GM18508 (cell line): Measurements from ENCODE around the gene CUL9.

Source experiments
- ATAC-seq: cut with Tn5 transposase; IDR thresholded peaks from one replicate; pipeline ENCODE4 v1.9.1; 2021; ENCODE audit warnings: moderate number of reproducible peaks; ENCODE audit not compliant: insufficient read depth, unreplicated experiment

CUL9 gene

GRCh38 chr6:43192911-43193310, 10.9 kb downstream of the CUL9 start:
- ATAC-seq: no peak

- ATAC-seq: no peak
Observed at GRCh38 chr6:43193929-43194328, 11.9 kb downstream of the CUL9 start.

DNA sequence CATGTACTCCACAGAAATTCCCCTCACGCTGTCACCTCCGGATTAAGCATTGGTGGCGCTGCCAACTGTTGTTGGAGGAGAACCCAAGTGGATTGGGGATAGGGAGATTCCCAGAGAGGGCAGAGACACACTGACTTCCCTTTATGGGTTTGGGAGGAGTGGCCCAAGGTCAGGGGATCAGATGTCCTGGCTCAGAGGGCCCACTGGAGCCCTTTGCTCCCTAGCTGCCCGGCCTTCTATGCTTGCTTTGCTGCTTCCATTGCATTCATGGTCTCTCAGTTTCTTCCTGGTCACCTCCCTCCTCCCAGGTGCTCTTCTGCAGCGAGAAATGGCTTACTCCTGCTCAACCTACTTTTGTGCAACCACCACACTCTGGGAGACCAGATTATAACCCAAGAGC, 14.3 kb downstream of the CUL9 start:
- no peak for ATAC-seq

DNA sequence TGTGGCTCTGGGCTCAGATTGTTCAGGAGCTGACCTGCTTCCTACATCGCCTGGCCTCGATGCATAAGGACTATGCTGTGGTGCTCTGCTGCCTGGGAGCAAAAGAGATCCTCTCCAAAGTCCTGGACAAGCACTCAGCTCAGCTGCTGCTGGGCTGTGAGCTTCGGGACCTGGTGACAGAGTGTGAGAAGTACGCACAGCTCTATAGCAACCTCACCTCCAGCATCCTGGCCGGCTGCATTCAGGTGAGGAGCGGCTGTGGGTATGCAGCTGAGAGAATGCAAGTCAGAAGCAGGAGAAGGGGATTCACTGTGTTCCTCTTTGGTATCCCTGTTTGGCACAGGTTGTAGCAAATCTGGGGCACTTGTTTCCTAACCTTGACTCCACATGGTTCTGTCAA, 17.9 kb downstream of the CUL9 start:
- ATAC-seq: no peak

- no peak for ATAC-seq
Observed at GRCh38 chr6:43200541-43200940, 18.5 kb downstream of the CUL9 start.

- ATAC-seq: no peak
Observed at GRCh38 chr6:43202451-43202850, 20.5 kb downstream of the CUL9 start.

DNA sequence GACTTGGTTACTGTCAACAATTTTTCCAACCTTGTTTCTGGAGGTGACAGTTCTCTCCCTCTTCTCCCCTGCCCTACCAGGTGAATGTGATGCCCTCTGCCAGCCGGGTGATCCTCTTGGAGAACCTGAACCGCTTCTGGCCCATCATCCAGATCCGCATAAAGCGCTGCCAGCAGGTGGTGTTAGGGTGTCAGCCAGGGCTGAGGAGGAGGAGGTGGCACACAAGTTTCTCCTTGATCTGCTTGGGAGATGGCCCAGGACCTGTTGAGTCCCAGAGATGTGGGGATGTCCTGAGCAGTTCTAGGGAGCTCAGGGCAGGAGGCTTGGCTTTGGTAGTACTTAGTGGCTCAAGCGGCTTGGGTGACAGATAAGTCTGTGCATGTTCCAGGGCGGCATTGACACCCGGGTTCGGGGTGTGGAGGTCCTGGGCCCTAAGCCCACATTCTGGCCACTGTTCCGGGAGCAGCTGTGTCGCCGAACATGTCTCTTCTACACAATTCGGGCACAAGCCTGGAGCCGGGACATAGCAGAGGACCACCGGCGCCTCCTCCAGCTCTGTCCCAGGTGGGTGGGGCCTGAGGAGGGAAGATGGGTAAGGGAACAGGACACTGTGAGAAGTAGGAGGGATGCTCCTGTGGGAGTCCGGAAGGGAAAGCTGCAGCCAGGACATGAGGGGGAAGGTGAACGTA, 21.2 kb downstream of the CUL9 start:
- ATAC-seq: no peak

GRCh38 chr6:43203718-43204095, 21.7 kb downstream of the CUL9 start:
- ATAC-seq: no peak

DNA sequence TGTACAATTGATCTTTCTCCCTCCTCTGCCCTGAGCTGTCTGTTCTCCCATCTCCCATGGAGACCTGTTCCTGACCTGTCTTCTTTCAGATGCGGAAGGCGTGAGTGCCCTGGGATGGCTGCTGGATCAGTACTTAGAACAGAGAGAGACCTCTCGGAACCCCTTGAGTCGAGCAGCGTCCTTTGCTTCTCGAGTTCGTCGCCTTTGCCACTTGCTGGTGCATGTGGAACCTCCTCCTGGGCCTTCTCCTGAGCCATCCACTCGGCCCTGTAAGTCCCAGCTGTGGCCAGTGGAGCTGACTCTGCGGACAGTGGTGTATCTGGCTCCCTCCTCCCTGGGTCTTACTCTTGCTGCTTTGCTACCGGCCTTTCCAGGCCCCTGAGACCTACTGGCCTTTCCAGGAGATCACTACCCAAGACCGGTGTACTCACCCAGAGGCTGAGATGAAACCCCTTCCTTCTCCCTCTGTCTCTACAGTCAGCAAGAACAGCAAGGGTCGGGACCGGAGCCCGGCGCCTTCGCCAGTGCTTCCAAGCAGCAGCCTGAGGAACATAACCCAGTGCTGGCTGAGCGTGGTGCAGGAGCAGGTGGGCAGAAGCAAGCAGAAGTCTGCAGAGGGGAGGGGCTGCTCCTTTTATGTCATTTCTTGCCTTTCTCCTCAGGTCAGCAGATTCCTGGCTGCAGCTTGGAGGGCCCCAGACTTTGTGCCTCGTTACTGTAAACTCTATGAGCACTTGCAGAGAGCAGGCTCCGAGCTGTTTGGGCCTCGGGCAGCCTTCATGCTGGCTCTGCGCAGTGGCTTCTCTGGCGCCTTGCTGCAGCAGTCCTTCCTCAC, 22.5 kb downstream of the CUL9 start:
- ATAC-seq: no peak

- ATAC-seq: no peak
Observed at GRCh38 chr6:43205849-43206248, 23.9 kb downstream of the CUL9 start.

GRCh38 chr6:43207286-43207685, 25.3 kb downstream of the CUL9 start:
- ATAC-seq: no peak

DNA sequence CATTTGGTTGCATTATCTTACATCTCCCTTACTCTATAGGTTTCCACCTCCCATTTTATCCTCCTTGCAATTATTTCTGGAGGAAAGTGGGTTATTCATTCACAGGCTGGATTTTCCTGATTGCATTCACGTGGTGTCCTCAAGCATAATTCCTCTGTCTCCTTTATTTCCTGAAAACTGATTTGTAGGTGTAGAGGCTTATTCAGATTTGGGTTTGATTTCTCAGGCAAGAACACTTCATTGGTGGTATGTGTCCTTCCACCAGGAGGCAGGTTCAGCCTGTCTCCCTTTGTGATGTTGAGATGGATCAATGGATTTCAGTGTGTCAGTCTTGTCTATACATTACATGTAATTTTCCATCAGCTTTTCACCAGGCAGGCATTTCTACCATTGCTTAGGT, 30.0 kb downstream of the CUL9 start:
- no peak for ATAC-seq

GRCh38 chr6:43213431-43213830, 31.4 kb downstream of the CUL9 start:
- ATAC-seq: no peak

GRCh38 chr6:43215066-43215465, 33.1 kb downstream of the CUL9 start:
- no peak for ATAC-seq

GRCh38 chr6:43216200-43216599, 34.2 kb downstream of the CUL9 start:
- ATAC-seq: no peak

DNA sequence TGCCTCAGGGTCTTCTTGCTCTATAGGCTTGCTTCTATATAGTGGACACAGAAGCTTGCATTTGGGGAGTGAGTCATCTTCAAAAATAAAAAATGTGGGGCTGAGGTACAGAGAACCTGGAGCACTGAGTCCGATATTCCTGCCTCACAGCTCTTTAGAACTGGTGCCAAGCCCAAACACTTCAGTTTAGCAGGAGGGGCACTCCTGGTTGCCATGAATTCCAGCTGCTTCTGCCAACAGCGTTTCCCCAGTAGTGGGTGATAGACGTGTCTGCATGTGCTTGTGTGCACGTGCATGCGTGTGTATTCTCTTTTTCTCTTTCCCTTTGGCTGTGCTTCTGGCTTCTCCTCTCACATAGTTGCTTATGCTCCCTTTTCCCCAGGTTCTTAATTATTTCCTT, 35.4 kb downstream of the CUL9 start:
- no peak for ATAC-seq

DNA sequence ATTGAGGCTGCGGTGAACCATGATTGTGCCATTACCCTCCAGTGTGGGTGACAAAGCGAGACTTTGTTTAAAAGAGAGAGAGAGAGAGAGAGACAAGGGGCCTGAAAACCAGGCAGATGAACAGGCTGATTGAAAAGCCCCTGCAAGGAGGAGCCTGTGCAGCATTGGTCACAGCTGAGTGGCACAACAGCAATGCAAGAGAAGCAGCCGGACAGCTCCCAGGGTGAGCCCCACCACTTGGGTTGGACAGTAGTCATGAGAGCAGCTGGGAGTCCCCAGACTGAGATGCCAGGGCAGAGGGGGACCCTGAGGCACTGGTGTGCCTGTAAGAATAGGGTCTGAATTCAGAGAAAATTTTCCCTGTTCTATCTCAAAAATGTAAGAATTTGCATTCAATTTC, 37.1 kb downstream of the CUL9 start:
- ATAC-seq: no peak

DNA sequence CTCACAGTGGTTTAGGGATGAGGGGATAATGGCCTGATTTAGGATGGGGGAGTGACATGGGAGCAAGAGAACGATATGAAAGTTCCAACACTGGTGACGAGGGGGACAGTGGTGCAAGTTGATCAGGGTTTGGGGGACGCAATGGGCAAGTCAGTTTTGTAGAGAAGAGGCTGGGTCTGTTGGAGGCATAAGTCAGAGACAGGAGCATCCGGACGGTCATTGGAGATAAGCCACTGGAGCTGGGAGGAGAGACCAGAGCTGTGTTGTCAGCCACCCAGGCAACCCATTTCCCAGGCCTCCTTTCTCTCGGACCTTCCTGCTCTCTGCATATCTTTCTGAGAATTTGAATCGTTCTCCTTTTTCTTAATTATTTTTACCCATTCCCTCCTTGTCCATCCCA, 37.8 kb downstream of the CUL9 start:
- ATAC-seq: no peak

DNA sequence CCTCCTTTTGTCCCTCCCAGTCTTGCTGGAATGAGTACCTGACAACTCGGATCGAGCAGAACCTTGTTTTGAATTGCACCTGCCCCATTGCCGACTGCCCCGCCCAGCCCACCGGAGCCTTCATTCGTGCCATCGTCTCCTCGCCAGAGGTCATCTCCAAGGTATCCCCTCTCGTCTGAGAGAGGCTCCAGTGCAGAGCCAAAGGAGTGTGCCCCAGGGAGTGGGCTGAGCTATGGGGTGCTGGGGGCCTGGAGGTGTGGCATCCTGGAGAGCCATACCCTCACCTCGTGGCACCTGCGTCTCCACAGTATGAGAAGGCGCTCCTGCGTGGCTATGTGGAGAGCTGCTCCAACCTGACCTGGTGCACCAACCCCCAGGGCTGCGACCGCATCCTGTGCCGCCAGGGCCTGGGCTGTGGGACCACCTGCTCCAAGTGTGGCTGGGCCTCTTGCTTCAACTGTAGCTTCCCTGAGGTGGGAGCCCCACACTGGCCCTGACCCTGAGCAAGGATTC, 38.5 kb downstream of the CUL9 start:
- ATAC-seq: no peak

DNA sequence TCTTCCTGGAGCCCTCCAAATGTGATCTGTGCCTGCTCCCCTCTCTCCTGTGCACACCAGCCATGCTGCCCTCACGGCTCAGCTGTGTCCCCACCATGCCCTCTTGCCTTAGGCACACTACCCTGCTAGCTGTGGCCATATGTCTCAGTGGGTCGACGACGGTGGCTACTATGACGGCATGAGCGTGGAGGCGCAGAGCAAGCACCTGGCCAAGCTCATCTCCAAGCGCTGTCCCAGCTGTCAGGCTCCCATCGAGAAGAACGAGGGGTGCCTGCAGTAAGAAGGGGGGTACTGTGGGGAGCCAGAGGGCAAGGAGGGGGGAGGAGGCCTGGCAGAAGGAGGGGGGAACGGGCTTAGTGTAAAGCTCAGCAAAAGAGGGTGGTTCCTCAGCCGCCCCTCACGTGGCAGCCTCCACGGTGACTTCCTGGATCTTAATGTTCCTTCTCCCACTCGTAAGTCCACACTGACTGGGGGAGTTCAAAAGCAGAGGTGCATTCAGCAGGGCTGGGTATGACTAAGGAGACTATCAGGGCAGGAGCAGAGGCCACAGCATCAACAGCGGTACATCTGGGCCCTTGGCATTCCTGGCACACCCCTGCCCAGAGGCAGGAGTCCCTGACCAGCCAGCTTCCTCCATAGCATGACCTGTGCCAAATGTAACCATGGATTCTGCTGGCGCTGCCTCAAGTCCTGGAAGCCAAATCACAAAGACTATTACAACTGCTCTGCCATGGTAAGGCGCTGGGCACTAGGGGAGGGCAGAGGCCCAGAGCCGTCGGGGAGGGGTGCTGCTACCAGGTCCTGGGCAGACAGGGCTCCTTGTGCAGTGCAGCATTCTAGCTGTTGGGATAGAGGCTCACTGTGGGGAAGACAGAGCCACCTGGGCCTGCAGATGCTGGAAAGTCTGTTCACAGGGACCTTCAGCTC, 39.3 kb downstream of the CUL9 start:
- no peak for ATAC-seq
